Fibroblast of skin of left quadriceps (primary cell): ENCODE data around the gene B3GNT2.
"Not testable (repeated sequence)": the region's sequence is repeated elsewhere in the genome, so short reads cannot be mapped to it uniquely, and the experiment has no call there.

Experiments
- DNase-seq, 2 experiments: peaks; one replicate each; pipeline ENCODE4 v3.0.0-alpha.2; 2013; ENCODE audit warnings: low read depth in 2 of 2

The B3GNT2 gene

GRCh38 chr2:62236499-62236898 lies 40.6 kb downstream of the B3GNT2 start:
- DNase-seq, result no peak

GRCh38 chr2:62238236-62238635 lies 42.3 kb downstream of the B3GNT2 start:
- no peak for DNase-seq

GRCh38 chr2:62240546-62240945 lies 44.6 kb downstream of the B3GNT2 start:
- no peak for DNase-seq

- DNase-seq, result no peak
These were observed 48.1 kb downstream of the B3GNT2 start for GRCh38 chr2:62243983-62244382.

DNA sequence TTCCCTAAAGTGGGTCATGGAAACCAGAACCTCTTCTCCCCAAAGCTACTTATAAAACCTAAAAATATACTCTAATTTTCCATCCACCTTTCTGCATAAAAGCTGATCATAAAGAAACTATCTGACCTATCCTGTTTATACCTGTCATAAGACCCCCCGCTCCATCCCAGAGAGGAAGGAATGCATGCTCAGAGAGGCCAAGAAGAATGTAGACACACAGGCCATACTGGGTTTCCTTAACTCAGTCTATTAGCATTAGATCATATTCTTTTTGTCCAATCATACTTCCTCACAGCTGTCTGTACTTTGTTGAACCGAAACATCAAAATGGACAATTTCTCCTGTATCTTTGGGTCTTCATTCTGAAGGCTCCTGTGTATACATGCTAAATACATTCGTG lies 52.3 kb downstream of the B3GNT2 start:
- DNase-seq, result no peak

- no peak for DNase-seq
These were observed 54.3 kb downstream of the B3GNT2 start for GRCh38 chr2:62250239-62250638.

DNA sequence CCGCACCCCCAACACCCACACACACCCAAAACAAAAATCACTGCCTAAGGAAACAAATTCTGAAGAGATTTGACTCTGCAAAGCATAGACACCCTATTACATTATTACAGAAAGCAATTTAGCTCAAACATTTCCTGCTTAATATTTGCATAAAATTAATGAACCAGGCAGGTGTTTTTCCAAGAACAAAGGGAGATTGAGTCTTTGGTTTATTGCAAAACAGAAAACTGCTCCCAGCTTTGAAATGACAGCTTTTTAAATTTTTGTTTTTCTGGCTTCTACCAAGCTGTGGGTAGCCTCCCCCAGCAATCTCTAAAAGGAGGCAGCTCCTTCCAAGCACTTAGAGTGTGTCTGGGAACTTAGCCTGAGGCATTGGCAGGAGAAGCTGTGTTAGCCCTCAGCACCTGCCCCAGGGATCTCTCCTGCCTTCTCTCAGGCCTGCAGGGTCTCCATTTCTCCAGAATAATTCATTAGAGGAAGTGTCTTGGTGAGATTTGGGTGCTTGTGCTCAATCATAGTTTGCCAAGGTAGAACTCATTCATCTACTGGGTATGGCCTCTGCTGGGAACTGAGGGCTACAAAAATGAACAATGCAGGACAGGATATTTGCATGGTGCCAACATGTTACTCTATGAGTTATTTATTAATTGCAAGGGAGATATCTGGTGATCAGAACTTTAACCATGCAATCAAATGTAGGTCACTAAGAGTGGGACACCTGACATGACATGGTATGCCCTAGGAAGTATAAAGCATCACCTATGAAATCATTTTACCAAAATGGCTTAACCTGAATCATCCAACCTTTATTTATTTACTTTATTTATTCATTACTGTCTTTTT lies 58.7 kb downstream of the B3GNT2 start:
- DNase-seq, result no peak

DNA sequence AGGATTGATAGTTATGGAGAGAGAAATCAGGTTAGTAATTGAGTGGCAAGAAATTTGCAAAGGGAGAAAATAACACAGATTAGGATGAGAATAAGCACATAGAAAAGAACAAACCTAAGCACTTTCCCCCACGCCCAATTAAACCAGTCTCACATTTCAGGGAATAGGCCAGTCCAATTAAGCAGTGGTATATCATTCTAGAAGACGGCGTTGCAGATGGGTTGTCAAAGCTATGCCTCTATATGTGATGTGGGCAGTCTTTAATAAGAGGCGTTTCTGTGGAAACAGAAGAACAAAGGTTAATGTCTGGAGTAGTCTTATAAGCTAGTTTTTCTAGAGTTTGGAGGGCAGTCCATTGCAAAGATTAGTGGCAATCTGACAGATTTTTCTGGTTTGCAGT lies 61.6 kb downstream of the B3GNT2 start:
- DNase-seq, result no peak

GRCh38 chr2:62263076-62263715 lies 67.3 kb downstream of the B3GNT2 start:
- DNase-seq, result no peak

DNA sequence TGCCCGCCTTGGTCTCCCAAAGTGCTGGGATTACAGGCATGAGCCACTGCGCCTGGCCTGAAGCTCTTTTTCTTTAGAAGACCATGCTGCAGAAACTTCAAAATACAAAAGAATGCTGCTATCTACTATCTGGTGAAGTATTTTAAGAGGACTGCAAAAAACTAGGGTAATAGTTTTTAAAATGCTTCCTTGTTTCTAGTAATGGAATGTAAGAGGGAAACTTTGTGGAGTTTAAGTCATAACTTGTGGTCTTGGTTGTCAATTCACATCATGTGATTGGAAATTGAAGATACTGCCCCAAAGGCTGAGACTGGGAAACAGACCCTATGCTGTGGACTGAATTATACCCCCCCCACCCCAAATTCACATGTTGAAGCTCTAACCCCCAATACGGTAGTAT lies 68.3 kb downstream of the B3GNT2 start:
- no peak for DNase-seq

- no peak for DNase-seq
These were observed 69.2 kb downstream of the B3GNT2 start for GRCh38 chr2:62265106-62265505.

DNA sequence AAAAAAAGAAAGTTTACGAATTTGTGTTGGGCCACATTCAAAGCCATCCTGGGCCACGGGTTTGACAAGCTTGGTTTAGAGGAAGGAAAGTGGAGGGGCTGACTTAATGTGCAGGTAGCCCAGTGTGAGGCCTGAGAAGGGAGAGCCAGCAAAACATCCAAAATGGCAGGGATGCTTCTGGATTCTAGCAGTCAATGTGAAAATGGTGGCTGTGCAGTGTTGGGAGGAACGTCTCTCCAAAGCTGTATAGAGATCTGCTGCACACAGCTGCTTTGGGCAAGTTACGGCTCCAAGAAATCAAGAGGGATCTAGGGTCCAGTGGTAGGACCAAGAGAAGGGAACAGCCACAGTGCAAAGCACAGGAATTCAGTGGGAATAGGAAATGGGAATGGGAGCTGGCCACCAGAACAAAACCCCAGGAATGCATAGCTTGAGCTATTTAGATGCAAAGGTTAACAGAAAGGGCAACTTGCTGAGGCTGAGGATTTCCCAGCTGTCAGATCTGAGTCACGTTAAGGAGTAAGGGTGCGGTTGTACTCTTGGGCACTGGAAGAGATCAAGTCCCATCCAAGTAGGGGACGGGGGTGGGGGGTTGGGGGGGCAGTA lies 70.6 kb downstream of the B3GNT2 start:
- peak; percentile 32 to 35 for DNase-seq

- DNase-seq, result no peak
These were observed 71.8 kb downstream of the B3GNT2 start for GRCh38 chr2:62267696-62268095.

GRCh38 chr2:62268681-62269188 lies 72.8 kb downstream of the B3GNT2 start:
- not testable (repeated sequence) for DNase-seq

- DNase-seq, result no peak
These were observed 74.8 kb downstream of the B3GNT2 start for GRCh38 chr2:62270728-62271127.
